Gastroesophageal sphincter (tissue), 4 donors: ENCODE data around the gene PRRX2. TPM values are rescaled to one million over a fixed set of nuclear protein-coding genes. Genes with fewer than 3 reads are reported as not detected.

Experiments used
- ATAC-seq: fragments of 150-250 bp; one replicate; pipeline ENCODE4 v1.9.1; 2016; ENCODE audit warnings: mild to moderate bottlenecking, moderate library complexity
- H3K27ac ChIP-seq, 4 donors: fragments of 200-600 bp; sonication (generic) in 3 of 4; 1 replicate in 3 of 4; 2 replicates in 1 of 4; pipeline ENCODE4 v1.5.1; 2016 to 2019
- H3K27me3 ChIP-seq: fragments of 200-600 bp; sonication (generic); one replicate; pipeline ENCODE4 v1.5.1; 2019
- H3K36me3 ChIP-seq, 2 donors: fragments of 200-600 bp; sonication (generic); one replicate each; pipeline ENCODE4 v1.5.1; 2019; ENCODE audit warnings: control low read depth in 1 of 2
- H3K4me1 ChIP-seq, 3 donors: fragments of 200-600 bp; sonication (generic); 1 replicate in 2 of 3; 2 replicates in 1 of 3; pipeline ENCODE4 v1.5.1; 2016 to 2019; ENCODE audit warnings: control low read depth in 2 of 3
- H3K4me3 ChIP-seq, 2 donors: fragments of 200-600 bp; sonication (generic); one replicate each; pipeline ENCODE4 v1.5.1; 2019; ENCODE audit warnings: mild to moderate bottlenecking in 1 of 2, moderate library complexity in 1 of 2
- H3K9me3 ChIP-seq, 3 donors: fragments of 200-600 bp; sonication (generic); one replicate each; pipeline ENCODE4 v1.5.1; 2017 to 2019; ENCODE audit warnings: control low read depth in 2 of 3
- CTCF ChIP-seq, 4 experiments: fragments of 200-600 bp in 2 of 4; fragments of 450-650 bp in 2 of 4; sonication (generic) in 1 of 4; IDR thresholded peaks; one replicate each; pipeline ENCODE4 v1.5.1; 2017 to 2019; ENCODE audit warnings: antibody characterized with exemption in 4 of 4, mild to moderate bottlenecking in 2 of 4, moderate library complexity in 2 of 4
- EP300 ChIP-seq: sonication (generic); formaldehyde crosslinking; IDR thresholded peaks from one replicate; pipeline ENCODE4 v1.6.1; 2017; ENCODE audit warnings: antibody characterized with exemption, mild to moderate bottlenecking
- POLR2A ChIP-seq, 2 donors: fragments of 450-650 bp; IDR thresholded peaks; one replicate each; pipeline ENCODE4 v1.6.1; 2017; ENCODE audit warnings: antibody characterized with exemption in 2 of 2, mild to moderate bottlenecking in 2 of 2, moderate library complexity in 1 of 2
- POLR2AphosphoS5 ChIP-seq: sonication (generic); formaldehyde crosslinking; IDR thresholded peaks from one replicate; pipeline ENCODE4 v1.6.1; 2017; ENCODE audit warnings: antibody characterized with exemption
- WGBS, 2 donors: methylation state at CpG; one replicate each; pipeline ENCODE4 v1.1.5; 2018; ENCODE audit warnings: low coverage in 1 of 2; 5-methylcytosine and 5-hydroxymethylcytosine counted together
- total RNA-seq, 4 donors: library from RNA; depleted of rRNA; stranded (reverse); fragments of >200 nt; gene quantifications; one replicate each; pipeline ENCODE4 v1.1.0, GENCODE V29; 2016

PRRX2 gene
- total RNA-seq, 4 donors from 2014 or later: 0.93 to 12.1 (median 7.1) TPM

DNA sequence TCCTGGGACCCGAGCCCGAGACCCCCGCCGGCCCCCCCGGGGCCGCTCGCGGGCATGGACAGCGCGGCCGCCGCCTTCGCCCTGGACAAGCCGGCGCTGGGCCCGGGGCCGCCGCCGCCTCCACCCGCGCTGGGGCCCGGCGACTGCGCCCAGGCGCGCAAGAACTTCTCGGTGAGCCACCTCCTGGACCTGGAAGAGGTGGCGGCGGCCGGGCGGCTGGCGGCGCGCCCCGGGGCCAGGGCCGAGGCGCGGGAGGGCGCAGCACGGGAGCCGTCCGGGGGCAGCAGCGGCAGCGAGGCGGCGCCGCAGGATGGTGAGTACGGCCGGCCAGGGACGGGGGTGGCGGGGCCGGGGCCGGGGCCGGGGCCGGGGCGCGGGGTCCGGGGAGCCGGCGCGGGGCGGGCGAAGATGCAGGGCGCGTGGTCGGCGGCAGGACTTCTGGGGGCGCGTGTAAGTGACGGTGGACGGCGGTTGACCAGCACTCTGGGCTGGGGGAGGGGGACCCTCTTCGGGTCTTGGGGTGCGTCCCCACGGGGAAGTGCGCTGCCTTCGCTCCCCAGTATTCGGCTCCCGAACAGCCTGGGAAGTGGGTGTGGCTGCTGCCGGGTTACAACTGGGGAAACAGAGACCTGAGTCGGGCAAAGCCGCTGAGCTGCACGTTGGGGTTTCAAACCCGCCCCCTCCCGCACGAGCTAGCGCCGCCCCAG, 520 bp downstream of the PRRX2 start:
- H3K27me3 ChIP-seq: peaks cover 49% of the 10 kb centered on the region

DNA sequence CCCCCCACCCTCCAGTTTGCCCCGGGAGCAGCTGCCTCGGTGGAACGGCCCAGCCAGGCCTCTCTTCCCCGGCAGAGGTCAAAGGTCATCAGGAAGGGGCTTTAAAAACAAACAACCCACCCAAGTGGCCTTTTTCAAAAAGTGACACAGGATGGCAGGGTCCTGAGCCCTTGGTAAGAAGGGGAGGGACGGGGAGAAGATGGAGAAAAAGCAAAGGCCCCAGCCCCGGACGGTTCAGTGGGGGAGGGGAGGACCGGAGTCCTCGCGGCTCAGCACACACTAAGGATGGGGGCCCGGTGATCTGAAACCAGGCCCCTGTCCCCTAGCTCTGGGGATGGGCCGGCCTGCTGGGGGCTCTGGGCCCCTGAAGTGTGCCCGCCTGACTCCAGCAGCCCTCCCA, 1.1 kb downstream of the PRRX2 start:
- H3K27ac ChIP-seq: peak overlapping the region in 2 of 4 donors; percentile 54 to 64
- H3K9me3 ChIP-seq: no peaks in the 10 kb centered on the region
- peaks cover 49% of the 10 kb centered on the region for H3K27me3 ChIP-seq
- H3K4me1 ChIP-seq: peaks cover 0 to 23% (median 9%) of the 10 kb centered on the region in 3 donors
- H3K4me3 ChIP-seq: peak overlapping the region; percentile 10 to 55
- WGBS, 2 donors: 18% methylated on average over 2 of the region's 13 CpGs; no CpG with 5 or more reads in 1 of the 2 donors
- no peaks in the 10 kb centered on the region for H3K36me3 ChIP-seq
- TF ChIP-seq POLR2A (IDR thresholded peaks at IDR 0.05) (no peak), POLR2AphosphoS5 (no peak), EP300 (no peak), CTCF (IDR thresholded peaks at IDR 0.05) (no peak)
- ATAC-seq: no peak

More for the DNA sequence above, 520 bp downstream of the PRRX2 start:
- Histone ChIP-seq H3K27ac (peak overlapping the region in 2 of 4 donors; percentile 54 to 64), H3K4me1 (peaks cover 0 to 23% (median 9%) of the 10 kb centered on the region in 3 donors), H3K36me3 (no peaks in the 10 kb centered on the region), H3K4me3 (peak overlapping the region; percentile 10 to 55), H3K9me3 (no peaks in the 10 kb centered on the region)
- peak; percentile 53 for ATAC-seq
- no peak for TF ChIP-seq POLR2A (IDR thresholded peaks at IDR 0.05)
- no peak for TF ChIP-seq POLR2AphosphoS5
- no peak for TF ChIP-seq EP300
- no peak for TF ChIP-seq CTCF (IDR thresholded peaks at IDR 0.05)
- no CpG with 5 or more reads among the region's 88 CpGs for WGBS, 2 donors

DNA sequence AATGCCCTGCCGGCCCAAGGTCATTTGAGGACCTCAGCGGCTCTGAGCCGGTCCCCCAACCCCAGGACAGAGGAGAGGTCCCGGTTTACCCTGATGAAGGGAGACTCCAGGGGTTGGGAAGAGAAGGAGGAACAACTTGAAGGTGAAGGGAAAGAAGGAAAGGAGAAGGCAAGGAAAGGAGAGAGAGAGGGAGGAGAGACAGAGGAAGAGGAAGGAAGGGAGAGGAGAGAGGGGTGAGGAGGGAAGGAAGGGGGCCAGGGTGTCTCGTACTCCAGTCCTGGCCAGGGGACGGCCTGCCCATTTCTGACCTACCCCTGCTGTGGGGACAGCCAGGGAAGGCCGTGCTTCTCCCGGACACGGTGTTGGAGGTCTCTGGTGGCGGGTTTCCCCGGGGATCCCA, 1.9 kb downstream of the PRRX2 start:
- Histone ChIP-seq H3K4me3 (no peak overlapping the region), H3K4me1 (peaks cover 0 to 23% (median 9%) of the 10 kb centered on the region in 3 donors), H3K9me3 (no peaks in the 10 kb centered on the region), H3K27me3 (peaks cover 49% of the 10 kb centered on the region), H3K27ac (peak overlapping the region in 1 of 4 donors; percentile 64), H3K36me3 (no peaks in the 10 kb centered on the region)
- WGBS, 2 donors: 76 to 85% methylated on average over 4 to 7 of the region's 11 CpGs
- TF ChIP-seq EP300: no peak
- no peak for TF ChIP-seq POLR2AphosphoS5
- no peak for TF ChIP-seq POLR2A (IDR thresholded peaks at IDR 0.05)
- TF ChIP-seq CTCF (IDR thresholded peaks at IDR 0.05): no peak
- no peak for ATAC-seq

DNA sequence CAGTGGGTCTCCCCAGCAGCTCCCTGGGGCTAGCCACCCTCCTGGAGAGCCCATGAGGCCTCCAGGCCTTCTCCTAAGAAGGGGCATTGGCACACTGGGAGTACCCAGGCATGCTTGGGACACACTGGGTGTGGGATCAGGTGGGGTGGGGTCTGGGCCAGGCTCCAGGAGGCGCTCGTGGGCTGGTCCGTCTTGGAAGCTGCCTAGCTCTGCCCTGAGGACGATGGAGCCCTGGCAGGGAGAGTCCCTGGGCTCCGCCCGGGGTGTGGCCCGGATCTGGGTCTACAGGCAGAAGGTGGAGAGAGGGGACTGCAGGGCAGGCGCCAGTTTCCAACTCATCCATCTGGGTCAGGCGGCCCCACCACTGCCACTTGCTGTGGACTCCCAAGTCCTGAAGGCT, 2.4 kb downstream of the PRRX2 start:
- TF ChIP-seq CTCF (IDR thresholded peaks at IDR 0.05) (no peak), POLR2AphosphoS5 (no peak), POLR2A (IDR thresholded peaks at IDR 0.05) (no peak), EP300 (no peak)
- ATAC-seq: no peak
- no peak overlapping the region for H3K4me3 ChIP-seq
- no CpG with 5 or more reads among the region's 9 CpGs for WGBS, 2 donors
- H3K27ac ChIP-seq: peak overlapping the region in 1 of 4 donors; percentile 48
- H3K9me3 ChIP-seq: no peaks in the 10 kb centered on the region
- peaks cover 0 to 23% (median 9%) of the 10 kb centered on the region in 3 donors for H3K4me1 ChIP-seq
- no peaks in the 10 kb centered on the region for H3K36me3 ChIP-seq
- H3K27me3 ChIP-seq: peaks cover 49% of the 10 kb centered on the region

DNA sequence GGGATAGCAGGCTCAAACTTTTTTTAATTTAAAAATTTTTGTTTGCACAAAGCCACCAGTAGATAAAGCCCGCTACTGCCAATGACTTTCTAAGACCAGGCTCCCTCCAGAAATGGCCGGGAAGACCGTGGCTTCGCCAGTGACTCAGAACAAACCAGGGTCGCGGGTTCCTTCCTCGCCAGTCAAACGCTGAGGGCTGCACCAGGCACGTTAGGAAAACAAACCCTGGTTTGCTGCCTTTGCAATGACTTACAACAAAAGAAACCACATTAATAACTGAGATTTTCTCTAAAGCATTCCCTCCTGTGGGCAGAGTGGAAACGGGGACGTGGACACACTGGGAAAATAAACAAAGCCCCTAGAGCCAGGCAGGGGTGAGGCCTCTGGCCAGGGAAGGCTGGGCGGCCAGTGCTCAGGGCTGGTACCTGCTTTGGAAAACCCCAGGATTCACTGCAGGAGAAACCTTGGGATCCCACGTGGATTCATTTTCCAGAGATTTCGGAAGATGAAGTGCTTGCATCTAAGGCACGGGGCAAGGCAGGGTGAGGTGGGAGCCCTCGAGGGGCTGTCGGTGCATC, 3.8 kb downstream of the PRRX2 start:
- 62 to 64% methylated on average over 14 of the region's 17 CpGs for WGBS, 2 donors
- TF ChIP-seq POLR2A (IDR thresholded peaks at IDR 0.05): no peak
- TF ChIP-seq EP300: no peak
- no peak for TF ChIP-seq POLR2AphosphoS5
- TF ChIP-seq CTCF (IDR thresholded peaks at IDR 0.05): no peak
- no peaks in the 10 kb centered on the region for H3K9me3 ChIP-seq
- peaks cover 41% of the 10 kb centered on the region for H3K27me3 ChIP-seq
- H3K36me3 ChIP-seq: no peaks in the 10 kb centered on the region
- H3K27ac ChIP-seq: no peak overlapping the region
- H3K4me1 ChIP-seq: peaks cover 0 to 23% (median 9%) of the 10 kb centered on the region in 3 donors
- H3K4me3 ChIP-seq: no peak overlapping the region
- ATAC-seq: no peak
